Uterus (tissue), 2 donors: ENCODE results near the gene CILP2.

ENCODE experiments used
- CTCF ChIP-seq, 4 experiments: fragments of 200-600 bp in 2 of 4; fragments of 450-650 bp in 2 of 4; sonication (generic) in 2 of 4; IDR thresholded peaks; one replicate each; pipeline ENCODE4 v1.5.1; 2016 to 2019; ENCODE audit warnings: antibody characterized with exemption in 4 of 4, mild to moderate bottlenecking in 2 of 4, moderate library complexity in 1 of 4
- POLR2A ChIP-seq, 2 donors: fragments of 450-650 bp; IDR thresholded peaks; one replicate each; pipeline ENCODE4 v1.6.1; 2016; ENCODE audit warnings: antibody characterized with exemption in 2 of 2, mild to moderate bottlenecking in 1 of 2, moderate library complexity in 1 of 2

- TF ChIP-seq CTCF (IDR thresholded peaks at IDR 0.05) (no peak), POLR2A (IDR thresholded peaks at IDR 0.05) (no peak)
Observed at GRCh38 chr19:19558636-19559035, 20.6 kb downstream of the CILP2 start.
